Measurements from ENCODE around the gene KLF2. TPM values are rescaled to one million over a fixed set of nuclear protein-coding genes. Genes with fewer than 3 reads are reported as not detected.

KLF2 gene
- total RNA-seq, 2 donors from 2014 or later: 12.9 to 18.7 TPM

GRCh38 chr19:16285769-16286498 lies 38.7 kb upstream of the KLF2 start:
- no peak for DNase-seq
- no peaks in the 10 kb centered on the region for H3K4me1 ChIP-seq
- intact Hi-C loops (cut with DNase I): no loop called here
- no peak overlapping the region for H3K4me3 ChIP-seq
- no peak overlapping the region for H3K27ac ChIP-seq
- H3K36me3 ChIP-seq: no peaks in the 10 kb centered on the region
- H3K9ac ChIP-seq (ENCODE audit: low read depth in 2 of 2, low read length in 2 of 2): peak overlapping the region in 1 of 2 donors; percentile 24
- no peaks in the 10 kb centered on the region for H3K27me3 ChIP-seq
- H3K9me3 ChIP-seq: no peaks in the 10 kb centered on the region
- no peak for TF ChIP-seq CTCF (IDR thresholded peaks at IDR 0.05)

- H3K4me1 ChIP-seq: no peaks in the 10 kb centered on the region
- no peak overlapping the region for H3K9ac ChIP-seq (ENCODE audit: low read depth in 2 of 2, low read length in 2 of 2)
- H3K36me3 ChIP-seq: no peaks in the 10 kb centered on the region
- no peak for DNase-seq
- no peaks in the 10 kb centered on the region for H3K27me3 ChIP-seq
- H3K4me3 ChIP-seq: no peak overlapping the region
- no peak for TF ChIP-seq CTCF (IDR thresholded peaks at IDR 0.05)
- intact Hi-C loops (cut with DNase I): no loop called here
- no peaks in the 10 kb centered on the region for H3K9me3 ChIP-seq
- no peak overlapping the region for H3K27ac ChIP-seq
Observed at GRCh38 chr19:16288544-16288943, 36.1 kb upstream of the KLF2 start.

- DNase-seq: no peak
- intact Hi-C loops (cut with DNase I): no loop called here
- H3K9me3 ChIP-seq: no peaks in the 10 kb centered on the region
- H3K27ac ChIP-seq: no peak overlapping the region
- no peaks in the 10 kb centered on the region for H3K27me3 ChIP-seq
- no peaks in the 10 kb centered on the region for H3K36me3 ChIP-seq
- H3K9ac ChIP-seq (ENCODE audit: low read depth in 2 of 2, low read length in 2 of 2): no peak overlapping the region
- no peaks in the 10 kb centered on the region for H3K4me1 ChIP-seq
- no peak overlapping the region for H3K4me3 ChIP-seq
- TF ChIP-seq CTCF (IDR thresholded peaks at IDR 0.05): no peak
Observed at GRCh38 chr19:16289594-16289993, 35.0 kb upstream of the KLF2 start.

GRCh38 chr19:16290692-16291091 lies 33.9 kb upstream of the KLF2 start:
- no peak for TF ChIP-seq CTCF (IDR thresholded peaks at IDR 0.05)
- Histone ChIP-seq H3K4me3 (no peak overlapping the region), H3K9me3 (no peaks in the 10 kb centered on the region), H3K4me1 (no peaks in the 10 kb centered on the region), H3K9ac (ENCODE audit: low read depth in 2 of 2, low read length in 2 of 2) (no peak overlapping the region), H3K36me3 (no peaks in the 10 kb centered on the region), H3K27ac (no peak overlapping the region), H3K27me3 (no peaks in the 10 kb centered on the region)
- intact Hi-C loops (cut with DNase I): no loop called here
- no peak for DNase-seq

- peak; percentile 68 for DNase-seq
- TF ChIP-seq CTCF (IDR thresholded peaks at IDR 0.05): no peak
- peak overlapping the region; percentile 65 for H3K27ac ChIP-seq
- no peaks in the 10 kb centered on the region for H3K4me1 ChIP-seq
- H3K27me3 ChIP-seq: no peaks in the 10 kb centered on the region
- no peaks in the 10 kb centered on the region for H3K36me3 ChIP-seq
- H3K9me3 ChIP-seq: no peaks in the 10 kb centered on the region
- peak overlapping the region in 1 of 2 donors; percentile 43 for H3K9ac ChIP-seq (ENCODE audit: low read depth in 2 of 2, low read length in 2 of 2)
- intact Hi-C loops (cut with DNase I): no loop called here
- H3K4me3 ChIP-seq: no peak overlapping the region
Observed at GRCh38 chr19:16293118-16294091, 31.2 kb upstream of the KLF2 start.
